Esophagus (tissue), 2 donors: Measurements from ENCODE around the gene MYO15A. TPM values are rescaled to one million over a fixed set of nuclear protein-coding genes. Genes with fewer than 3 reads are reported as not detected.

ENCODE experiments used
- H3K27ac ChIP-seq, 2 donors: one replicate each; pipeline ENCODE4 v1.5.1; 2013; ENCODE audit warnings: low read depth in 2 of 2, mild to moderate bottlenecking in 2 of 2, inconsistent platforms in 1 of 2, low read length in 1 of 2, moderate library complexity in 1 of 2
- H3K27me3 ChIP-seq, 2 donors: one replicate each; pipeline ENCODE4 v1.6.1; 2013; ENCODE audit warnings: low read length in 2 of 2, control low read depth in 1 of 2, mild to moderate bottlenecking in 1 of 2; ENCODE audit not compliant: insufficient read depth in 2 of 2, control insufficient read depth in 1 of 2
- H3K36me3 ChIP-seq, 2 donors: one replicate each; pipeline ENCODE4 v1.6.1; 2013; ENCODE audit warnings: low read length in 1 of 2; ENCODE audit not compliant: control insufficient read depth in 2 of 2, insufficient read depth in 2 of 2
- H3K4me1 ChIP-seq, 2 donors: one replicate each; pipeline ENCODE4 v1.6.1; 2013; ENCODE audit warnings: low read length in 1 of 2; ENCODE audit not compliant: control insufficient read depth in 2 of 2, insufficient read depth in 2 of 2
- H3K4me3 ChIP-seq, 2 donors: one replicate each; pipeline ENCODE4 v1.5.1; 2013; ENCODE audit warnings: low read length in 2 of 2, mild to moderate bottlenecking in 2 of 2, low read depth in 1 of 2, moderate library complexity in 1 of 2
- H3K9me3 ChIP-seq, 2 donors: one replicate each; pipeline ENCODE4 v1.6.1; 2013; ENCODE audit warnings: mild to moderate bottlenecking in 2 of 2, low read depth in 1 of 2, low read length in 1 of 2, moderate library complexity in 1 of 2; ENCODE audit not compliant: control insufficient read depth in 2 of 2, insufficient read depth in 1 of 2
- WGBS, 2 donors: extraction: QIAGEN DNeasy Blood & Tissue Kit; methylation state at CpG; one replicate each; pipeline ENCODE4 v1.1.7; 2013; 5-methylcytosine and 5-hydroxymethylcytosine counted together
- polyA plus RNA-seq, 2 donors: library from polyadenylated mRNA; stranded (reverse); fragments of 200-250 nt; gene quantifications; one replicate each; pipeline ENCODE4 v1.2.3, GENCODE V29; 2013
- donor health status: healthy with polysubstance abuse.
- donor health status: Bipolar disorder and iron deficiency.

Gene MYO15A
- polyA plus RNA-seq, 2 donors, result 0.51 to 0.68 TPM

GRCh38 chr17:18148586-18148985, 40.0 kb downstream of the MYO15A start:
- 87 to 93% methylated on average over 7 of the region's 7 CpGs for WGBS, 2 donors
- H3K36me3 ChIP-seq, result no peaks in the 10 kb centered on the region
- no peaks in the 10 kb centered on the region for H3K9me3 ChIP-seq
- no peak overlapping the region for H3K4me3 ChIP-seq
- H3K4me1 ChIP-seq, result peaks cover 0 to 4% of the 10 kb centered on the region in 2 donors
- no peak overlapping the region for H3K27ac ChIP-seq
- no peaks in the 10 kb centered on the region for H3K27me3 ChIP-seq

GRCh38 chr17:18151290-18151689, 42.7 kb downstream of the MYO15A start:
- no peak overlapping the region for H3K4me3 ChIP-seq
- WGBS, 2 donors, result 87 to 91% methylated on average over 9 of the region's 9 CpGs
- H3K36me3 ChIP-seq, result no peaks in the 10 kb centered on the region

GRCh38 chr17:18155179-18155578, 46.6 kb downstream of the MYO15A start:
- WGBS, 2 donors, result 92 to 96% methylated on average over 14 of the region's 14 CpGs
- no peaks in the 10 kb centered on the region for H3K36me3 ChIP-seq
- no peak overlapping the region for H3K27ac ChIP-seq
- no peaks in the 10 kb centered on the region for H3K9me3 ChIP-seq
- H3K27me3 ChIP-seq, result no peaks in the 10 kb centered on the region
- peaks cover 0 to 7% of the 10 kb centered on the region in 2 donors for H3K4me1 ChIP-seq
- no peak overlapping the region for H3K4me3 ChIP-seq

More at GRCh38 chr17:18151290-18151689, 42.7 kb downstream of the MYO15A start:
- Histone ChIP-seq H3K9me3 (no peaks in the 10 kb centered on the region), H3K4me1 (peaks cover 0 to 4% of the 10 kb centered on the region in 2 donors), H3K27me3 (no peaks in the 10 kb centered on the region), H3K27ac (no peak overlapping the region)

- Histone ChIP-seq H3K4me3 (no peak overlapping the region), H3K36me3 (no peaks in the 10 kb centered on the region), H3K27me3 (no peaks in the 10 kb centered on the region), H3K4me1 (peaks cover 0 to 7% of the 10 kb centered on the region in 2 donors), H3K9me3 (no peaks in the 10 kb centered on the region), H3K27ac (peak overlapping the region in 1 of 2 donors; percentile 10)
- 75% methylated on average over 8 of the region's 8 CpGs for WGBS, 2 donors
Observed at GRCh38 chr17:18156171-18156975, 47.8 kb downstream of the MYO15A start.

GRCh38 chr17:18156976-18157280, 48.4 kb downstream of the MYO15A start:
- no peak overlapping the region for H3K27ac ChIP-seq
- 90 to 97% methylated on average over 10 of the region's 10 CpGs for WGBS, 2 donors

GRCh38 chr17:18157354-18157985, 48.9 kb downstream of the MYO15A start:
- no peaks in the 10 kb centered on the region for H3K27me3 ChIP-seq
- peaks cover 0 to 7% of the 10 kb centered on the region in 2 donors for H3K4me1 ChIP-seq
- no peaks in the 10 kb centered on the region for H3K9me3 ChIP-seq
- peak overlapping the region in 1 of 2 donors; percentile 15 for H3K27ac ChIP-seq
- no peak overlapping the region for H3K4me3 ChIP-seq
- H3K36me3 ChIP-seq, result no peaks in the 10 kb centered on the region
- WGBS, 2 donors, result 75 to 82% methylated on average over 22 of the region's 22 CpGs

More at GRCh38 chr17:18156976-18157280, 48.4 kb downstream of the MYO15A start:
- H3K27me3 ChIP-seq, result no peaks in the 10 kb centered on the region
- no peaks in the 10 kb centered on the region for H3K36me3 ChIP-seq
- peaks cover 0 to 7% of the 10 kb centered on the region in 2 donors for H3K4me1 ChIP-seq
- H3K4me3 ChIP-seq, result no peak overlapping the region
- H3K9me3 ChIP-seq, result no peaks in the 10 kb centered on the region

GRCh38 chr17:18158022-18158600, 49.6 kb downstream of the MYO15A start:
- H3K4me3 ChIP-seq, result peak overlapping the region; percentile 35 to 42
- no peaks in the 10 kb centered on the region for H3K9me3 ChIP-seq
- no peaks in the 10 kb centered on the region for H3K27me3 ChIP-seq
- H3K4me1 ChIP-seq, result peaks cover 0 to 7% of the 10 kb centered on the region in 2 donors
- no peaks in the 10 kb centered on the region for H3K36me3 ChIP-seq
- 4 to 7% methylated on average over 25 to 26 of the region's 26 CpGs for WGBS, 2 donors
- peak overlapping the region; percentile 56 to 64 for H3K27ac ChIP-seq

GRCh38 chr17:18159551-18160120, 51.1 kb downstream of the MYO15A start:
- H3K4me1 ChIP-seq, result peaks cover 0 to 5% of the 10 kb centered on the region in 2 donors
- H3K9me3 ChIP-seq, result no peaks in the 10 kb centered on the region
- no peaks in the 10 kb centered on the region for H3K36me3 ChIP-seq
- H3K27ac ChIP-seq, result no peak overlapping the region
- no peaks in the 10 kb centered on the region for H3K27me3 ChIP-seq
- no peak overlapping the region for H3K4me3 ChIP-seq
- 83 to 90% methylated on average over 3 of the region's 3 CpGs for WGBS, 2 donors

GRCh38 chr17:18160128-18160856, 51.7 kb downstream of the MYO15A start:
- no peaks in the 10 kb centered on the region for H3K27me3 ChIP-seq
- H3K36me3 ChIP-seq, result no peaks in the 10 kb centered on the region
- 86 to 87% methylated on average over 5 of the region's 5 CpGs for WGBS, 2 donors

More at GRCh38 chr17:18160128-18160856, 51.7 kb downstream of the MYO15A start:
- Histone ChIP-seq H3K27ac (no peak overlapping the region), H3K4me3 (no peak overlapping the region), H3K9me3 (no peaks in the 10 kb centered on the region), H3K4me1 (peaks cover 0 to 5% of the 10 kb centered on the region in 2 donors)
